Measurements from ENCODE around the gene NRL. TPM values are rescaled to one million over a fixed set of nuclear protein-coding genes. Genes with fewer than 3 reads are reported as not detected.

The NRL gene
- polyA plus RNA-seq, 1 donor (not counting 4 experiments of a cell fraction or from before 2014, with no cell fraction given) = 0.29 TPM

DNA sequence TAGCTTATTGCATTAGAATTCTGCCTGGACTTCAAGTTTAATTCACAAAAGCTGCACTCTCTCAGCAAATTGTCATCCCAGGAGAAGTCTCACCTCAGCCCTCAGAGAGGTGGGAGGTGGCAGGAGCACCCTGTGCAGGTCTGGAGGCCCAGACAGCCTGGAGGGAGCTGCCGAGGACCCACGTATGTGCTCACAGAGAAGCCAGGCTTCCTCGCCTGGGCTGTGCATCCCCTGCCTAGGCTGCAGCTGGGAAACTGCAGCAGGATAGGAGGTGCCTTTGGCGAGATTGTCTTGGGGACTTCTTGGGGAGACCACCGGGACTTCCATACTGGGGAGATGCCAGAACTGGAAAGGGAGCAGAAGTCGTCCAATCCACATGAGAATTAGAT is 34.6 kb downstream of the NRL start:
- peaks cover 5% of the 10 kb centered on the region for H3K4me1 ChIP-seq (ENCODE audit: control insufficient read depth, extremely low read depth, insufficient read depth, low read length)
- no peaks in the 10 kb centered on the region for H3K79me2 ChIP-seq (ENCODE audit: control insufficient read depth, insufficient read depth, low read length)
- no peak overlapping the region for H3K9ac ChIP-seq (ENCODE audit: control insufficient read depth, extremely low read depth, insufficient read depth, low read length)
- H3K4me2 ChIP-seq (ENCODE audit: control insufficient read depth, extremely low read depth, insufficient read depth, low read depth, low read length) = no peak overlapping the region
- H3K27ac ChIP-seq (ENCODE audit: control insufficient read depth, insufficient read depth, low read length) = no peak overlapping the region
- DNase-seq (ENCODE audit: low read depth, low spot score) (no peak), FAIRE-seq (no peak)
- TF ChIP-seq EZH2 (IDR thresholded peaks at IDR 0.05; ENCODE audit: low read length) = no peak
- TF ChIP-seq, protein P1, sequence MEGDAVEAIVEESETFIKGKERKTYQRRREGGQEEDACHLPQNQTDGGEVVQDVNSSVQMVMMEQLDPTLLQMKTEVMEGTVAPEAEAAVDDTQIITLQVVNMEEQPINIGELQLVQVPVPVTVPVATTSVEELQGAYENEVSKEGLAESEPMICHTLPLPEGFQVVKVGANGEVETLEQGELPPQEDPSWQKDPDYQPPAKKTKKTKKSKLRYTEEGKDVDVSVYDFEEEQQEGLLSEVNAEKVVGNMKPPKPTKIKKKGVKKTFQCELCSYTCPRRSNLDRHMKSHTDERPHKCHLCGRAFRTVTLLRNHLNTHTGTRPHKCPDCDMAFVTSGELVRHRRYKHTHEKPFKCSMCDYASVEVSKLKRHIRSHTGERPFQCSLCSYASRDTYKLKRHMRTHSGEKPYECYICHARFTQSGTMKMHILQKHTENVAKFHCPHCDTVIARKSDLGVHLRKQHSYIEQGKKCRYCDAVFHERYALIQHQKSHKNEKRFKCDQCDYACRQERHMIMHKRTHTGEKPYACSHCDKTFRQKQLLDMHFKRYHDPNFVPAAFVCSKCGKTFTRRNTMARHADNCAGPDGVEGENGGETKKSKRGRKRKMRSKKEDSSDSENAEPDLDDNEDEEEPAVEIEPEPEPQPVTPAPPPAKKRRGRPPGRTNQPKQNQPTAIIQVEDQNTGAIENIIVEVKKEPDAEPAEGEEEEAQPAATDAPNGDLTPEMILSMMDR (optimal IDR thresholded peaks at IDR 0.05 in 1 of 3, IDR thresholded peaks at IDR 0.05 in 1 of 3, conservative IDR thresholded peaks at IDR 0.05 in 1 of 3; ENCODE audit: extremely low read depth in 1 of 3, insufficient read depth in 2 of 3, low read length in 3 of 3) = no peak
- H3K9me3 ChIP-seq (ENCODE audit: control insufficient read depth, low read depth, low read length) = no peaks in the 10 kb centered on the region
- H3K36me3 ChIP-seq (ENCODE audit: control insufficient read depth in 2 of 2, extremely low read depth in 1 of 2, insufficient read depth in 2 of 2, low read length in 2 of 2) = no peaks in the 10 kb centered on the region
- H3K4me3 ChIP-seq (ENCODE audit: control insufficient read depth in 2 of 3, extremely low read depth in 1 of 3, insufficient read depth in 2 of 3, low read depth in 1 of 3, low read length in 3 of 3) = no peak overlapping the region
- dilution Hi-C loops (cut with MboI; ENCODE audit: extremely low pct_ligation_motif_present, low sequenced_read_pairs) = no loop called here
- H3K9me1 ChIP-seq (ENCODE audit: control insufficient read depth, extremely low read depth, insufficient read depth, low read length) = no peaks in the 10 kb centered on the region
- H2AFZ ChIP-seq (ENCODE audit: control insufficient read depth, low read length) = no peak overlapping the region
- peaks cover 14% of the 10 kb centered on the region for H3K27me3 ChIP-seq (ENCODE audit: control insufficient read depth, extremely low read depth, insufficient read depth, low read length)
- H4K20me1 ChIP-seq (ENCODE audit: control insufficient read depth, extremely low read depth, insufficient read depth, low read length) = no peaks in the 10 kb centered on the region

DNA sequence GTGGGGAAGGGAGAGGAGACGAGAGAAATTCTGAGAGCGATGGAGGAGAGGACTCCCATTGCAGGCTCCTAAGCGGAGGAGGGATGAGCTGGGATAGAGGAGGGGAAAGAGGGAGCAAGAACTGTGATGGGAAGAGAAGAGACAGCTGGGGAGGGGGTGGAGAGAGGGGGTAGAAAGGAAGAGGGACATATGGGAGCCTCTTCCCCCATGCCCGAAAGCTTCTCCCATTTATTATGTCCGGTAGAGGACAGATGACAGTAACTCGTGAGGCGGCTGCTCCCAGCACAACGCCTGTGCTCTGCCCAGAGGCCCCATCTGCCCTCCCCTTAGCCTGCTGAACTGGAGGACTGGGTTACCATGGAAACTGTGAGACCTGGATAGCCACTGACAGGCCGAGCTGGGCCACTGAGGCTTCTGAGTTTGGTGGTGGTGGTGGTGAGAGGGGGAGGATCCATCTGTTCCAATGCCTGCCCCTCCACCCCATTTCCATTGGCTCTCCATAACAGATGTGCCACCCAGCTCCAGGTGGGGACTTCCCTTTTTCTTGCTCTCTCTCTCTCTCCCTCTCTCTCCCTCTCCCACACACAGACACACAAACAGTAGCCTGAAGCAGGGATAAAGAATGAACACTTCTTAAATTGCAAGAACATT is 35.1 kb downstream of the NRL start:
- no peaks in the 10 kb centered on the region for H3K9me3 ChIP-seq (ENCODE audit: control insufficient read depth, low read depth, low read length)
- no peak overlapping the region for H3K4me3 ChIP-seq (ENCODE audit: control insufficient read depth in 2 of 3, extremely low read depth in 1 of 3, insufficient read depth in 2 of 3, low read depth in 1 of 3, low read length in 3 of 3)
- DNase-seq (ENCODE audit: low read depth, low spot score) = no peak
- H3K27ac ChIP-seq (ENCODE audit: control insufficient read depth, insufficient read depth, low read length) = no peak overlapping the region
- FAIRE-seq = no peak
- H3K36me3 ChIP-seq (ENCODE audit: control insufficient read depth in 2 of 2, extremely low read depth in 1 of 2, insufficient read depth in 2 of 2, low read length in 2 of 2) = no peaks in the 10 kb centered on the region
- H3K79me2 ChIP-seq (ENCODE audit: control insufficient read depth, insufficient read depth, low read length) = no peaks in the 10 kb centered on the region
- no peak overlapping the region for H3K9ac ChIP-seq (ENCODE audit: control insufficient read depth, extremely low read depth, insufficient read depth, low read length)
- H3K9me1 ChIP-seq (ENCODE audit: control insufficient read depth, extremely low read depth, insufficient read depth, low read length) = no peaks in the 10 kb centered on the region
- peaks cover 5% of the 10 kb centered on the region for H3K4me1 ChIP-seq (ENCODE audit: control insufficient read depth, extremely low read depth, insufficient read depth, low read length)
- TF ChIP-seq, protein P1 (optimal IDR thresholded peaks at IDR 0.05 in 1 of 3, IDR thresholded peaks at IDR 0.05 in 1 of 3, conservative IDR thresholded peaks at IDR 0.05 in 1 of 3; ENCODE audit: extremely low read depth in 1 of 3, insufficient read depth in 2 of 3, low read length in 3 of 3) = no peak
- TF ChIP-seq EZH2 (IDR thresholded peaks at IDR 0.05; ENCODE audit: low read length) = no peak
- H3K4me2 ChIP-seq (ENCODE audit: control insufficient read depth, extremely low read depth, insufficient read depth, low read depth, low read length) = no peak overlapping the region
- no peaks in the 10 kb centered on the region for H4K20me1 ChIP-seq (ENCODE audit: control insufficient read depth, extremely low read depth, insufficient read depth, low read length)
- H3K27me3 ChIP-seq (ENCODE audit: control insufficient read depth, extremely low read depth, insufficient read depth, low read length) = peaks cover 14% of the 10 kb centered on the region
- dilution Hi-C loops (cut with MboI; ENCODE audit: extremely low pct_ligation_motif_present, low sequenced_read_pairs) = no loop called here
- H2AFZ ChIP-seq (ENCODE audit: control insufficient read depth, low read length) = no peak overlapping the region

Measured in keratinocyte (primary cell).